ENCODE results near the gene ZSWIM8.

The ZSWIM8 gene

GRCh38 chr10:73842349-73842748, 56.9 kb downstream of the ZSWIM8 start:
- DNase-seq = no peak

- DNase-seq = no peak
Measured at GRCh38 chr10:73843261-73843660, 57.9 kb downstream of the ZSWIM8 start.

- no peak for DNase-seq
Measured at GRCh38 chr10:73847031-73847430, 61.6 kb downstream of the ZSWIM8 start.

GRCh38 chr10:73848821-73849489, 63.5 kb downstream of the ZSWIM8 start:
- DNase-seq = peak; percentile 87 to 98 (median 92)

GRCh38 chr10:73850211-73850610, 64.8 kb downstream of the ZSWIM8 start:
- no peak for DNase-seq

- DNase-seq = no peak
Measured at GRCh38 chr10:73850863-73851461, 65.6 kb downstream of the ZSWIM8 start.
